GM21825 (cell line): Measurements from ENCODE around the gene SLC35A2.
"Not testable (repeated sequence)": the region's sequence is repeated elsewhere in the genome, so short reads cannot be mapped to it uniquely, and the experiment has no call there.

Source experiments
- ATAC-seq: cut with Tn5 transposase; IDR thresholded peaks from one replicate; pipeline ENCODE4 v1.9.1; 2021; ENCODE audit warnings: mild to moderate bottlenecking, moderate library complexity; ENCODE audit not compliant: unreplicated experiment

The SLC35A2 gene

GRCh38 chrX:48854121-48854804 lies 57.2 kb downstream of the SLC35A2 start:
- ATAC-seq, result not testable (repeated sequence)

DNA sequence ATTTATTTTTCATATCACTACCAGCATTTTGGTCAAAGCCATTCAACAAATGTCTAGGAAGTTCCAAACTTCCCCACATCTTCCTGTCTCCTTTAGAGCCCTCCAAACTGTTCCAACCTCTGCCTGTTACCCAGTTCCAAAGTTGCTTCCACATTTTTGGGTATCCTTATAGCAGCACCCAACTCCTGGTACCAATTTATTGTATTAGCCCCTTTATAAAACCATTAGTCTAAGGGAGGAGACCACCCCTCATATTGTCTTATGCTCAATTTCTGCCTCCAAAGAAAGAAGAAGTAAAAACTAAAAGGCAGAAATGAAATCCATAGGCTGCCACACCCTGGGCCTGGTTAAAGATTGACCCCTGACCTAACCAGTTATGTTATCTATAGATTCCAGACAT lies 58.0 kb downstream of the SLC35A2 start:
- not testable (repeated sequence) for ATAC-seq
